Prostate gland (tissue), 2 donors: ENCODE results near the gene EPHB2. TPM values are rescaled to one million over a fixed set of nuclear protein-coding genes. Genes with fewer than 3 reads are reported as not detected.

Experiments used
- DNase-seq: peaks from one replicate; pipeline ENCODE4 v3.0.0-alpha.2; 2019; ENCODE audit warnings: low spot score
- H3K27ac ChIP-seq, 2 donors: fragments of 200-600 bp; sonication (generic); 2 replicates each; pipeline ENCODE4 v1.5.1; 2017 to 2019
- H3K27me3 ChIP-seq: fragments of 200-600 bp; sonication (generic); replicated peaks from 2 replicates; pipeline ENCODE4 v1.5.1; 2019; ENCODE audit not compliant: insufficient read depth
- H3K36me3 ChIP-seq, 2 donors: fragments of 200-600 bp; sonication (generic); 1 replicate in 1 of 2; 2 replicates in 1 of 2; pipeline versions ENCODE4 v1.5.1 to v1.8.1; 2017 to 2019
- H3K4me1 ChIP-seq: fragments of 200-600 bp; sonication (generic); replicated peaks from 2 replicates; pipeline ENCODE4 v1.5.1; 2019
- H3K4me3 ChIP-seq, 2 donors: fragments of 200-600 bp; sonication (generic); 2 replicates each; pipeline ENCODE4 v1.5.1; 2017 to 2019
- H3K9me3 ChIP-seq: fragments of 200-600 bp; sonication (generic); 2 replicates; pipeline ENCODE4 v1.5.1; 2017
- POLR2A ChIP-seq: fragments of 450-650 bp; IDR thresholded peaks from one replicate; pipeline ENCODE4 v1.6.1; 2016; ENCODE audit warnings: antibody characterized with exemption, mild to moderate bottlenecking
- POLR2AphosphoS5 ChIP-seq: sonication (generic); formaldehyde crosslinking; IDR thresholded peaks from one replicate; pipeline ENCODE4 v1.6.1; 2017; ENCODE audit warnings: antibody characterized with exemption
- WGBS: methylation state at CpG from one replicate; pipeline ENCODE4 v1.1.5; 2018; 5-methylcytosine and 5-hydroxymethylcytosine counted together
- intact Hi-C: fragments of 100-400 bp; cut with DNase I; formaldehyde crosslinking; loops from one replicate; pipeline ENCODE4 v1.14.2; 2022
- total RNA-seq, 2 donors: library from RNA; depleted of rRNA; stranded (reverse); fragments of >200 nt; gene quantifications; one replicate each; pipeline ENCODE4 v1.1.0, GENCODE V29; 2016
- TF ChIP-seq, protein P1 (sequence below), 4 experiments: fragments of 200-600 bp in 2 of 4; fragments of 450-650 bp in 2 of 4; sonication (generic) in 2 of 4; IDR thresholded peaks; 1 replicate in 3 of 4; 2 replicates in 1 of 4; pipeline ENCODE4 v1.5.1; 2016 to 2019; ENCODE audit warnings: antibody characterized with exemption in 4 of 4, mild to moderate bottlenecking in 2 of 4, moderate library complexity in 2 of 4

The EPHB2 gene
- total RNA-seq, 2 donors from 2014 or later: 6.4 to 7.4 TPM

DNA sequence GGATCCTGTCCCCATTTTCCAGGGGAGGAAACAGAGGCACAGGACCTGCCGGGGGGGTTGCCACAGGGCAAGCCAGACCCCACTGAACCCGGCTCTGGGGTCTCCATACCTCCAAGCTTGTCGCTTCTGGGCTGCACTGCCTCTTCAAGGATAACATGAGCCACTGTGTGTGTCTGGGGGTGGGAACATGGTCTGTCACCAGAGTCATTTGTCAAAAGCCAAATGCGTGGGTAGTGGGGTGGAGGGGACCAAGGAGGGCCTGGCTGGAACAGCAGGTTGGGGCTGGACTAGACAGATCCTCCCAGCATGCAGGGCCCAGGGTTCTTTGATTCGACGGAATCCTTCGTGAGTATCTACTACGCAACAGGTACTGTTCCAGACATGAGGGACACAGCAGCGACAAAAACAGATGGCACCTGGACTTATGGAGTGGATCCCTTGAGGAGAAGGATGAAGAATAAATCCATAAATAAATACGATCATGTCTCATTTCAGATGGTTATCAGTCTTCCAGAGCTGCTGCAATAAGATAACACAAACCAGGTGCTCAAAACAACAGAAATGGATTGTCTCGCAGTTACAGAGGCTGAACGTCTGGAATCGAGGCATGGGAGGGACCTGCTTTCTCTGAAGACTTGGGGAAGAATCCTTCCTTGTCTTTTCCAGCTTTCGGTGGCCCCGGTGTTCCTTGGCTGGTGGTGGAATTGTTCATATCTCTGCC lies 28.9 kb upstream of the EPHB2 start:
- TF ChIP-seq POLR2AphosphoS5 (no peak), POLR2A (no peak)
- TF ChIP-seq, protein P1, sequence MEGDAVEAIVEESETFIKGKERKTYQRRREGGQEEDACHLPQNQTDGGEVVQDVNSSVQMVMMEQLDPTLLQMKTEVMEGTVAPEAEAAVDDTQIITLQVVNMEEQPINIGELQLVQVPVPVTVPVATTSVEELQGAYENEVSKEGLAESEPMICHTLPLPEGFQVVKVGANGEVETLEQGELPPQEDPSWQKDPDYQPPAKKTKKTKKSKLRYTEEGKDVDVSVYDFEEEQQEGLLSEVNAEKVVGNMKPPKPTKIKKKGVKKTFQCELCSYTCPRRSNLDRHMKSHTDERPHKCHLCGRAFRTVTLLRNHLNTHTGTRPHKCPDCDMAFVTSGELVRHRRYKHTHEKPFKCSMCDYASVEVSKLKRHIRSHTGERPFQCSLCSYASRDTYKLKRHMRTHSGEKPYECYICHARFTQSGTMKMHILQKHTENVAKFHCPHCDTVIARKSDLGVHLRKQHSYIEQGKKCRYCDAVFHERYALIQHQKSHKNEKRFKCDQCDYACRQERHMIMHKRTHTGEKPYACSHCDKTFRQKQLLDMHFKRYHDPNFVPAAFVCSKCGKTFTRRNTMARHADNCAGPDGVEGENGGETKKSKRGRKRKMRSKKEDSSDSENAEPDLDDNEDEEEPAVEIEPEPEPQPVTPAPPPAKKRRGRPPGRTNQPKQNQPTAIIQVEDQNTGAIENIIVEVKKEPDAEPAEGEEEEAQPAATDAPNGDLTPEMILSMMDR (IDR thresholded peaks at IDR 0.05): no peak
- H3K27me3 ChIP-seq: no peaks in the 10 kb centered on the region

DNA sequence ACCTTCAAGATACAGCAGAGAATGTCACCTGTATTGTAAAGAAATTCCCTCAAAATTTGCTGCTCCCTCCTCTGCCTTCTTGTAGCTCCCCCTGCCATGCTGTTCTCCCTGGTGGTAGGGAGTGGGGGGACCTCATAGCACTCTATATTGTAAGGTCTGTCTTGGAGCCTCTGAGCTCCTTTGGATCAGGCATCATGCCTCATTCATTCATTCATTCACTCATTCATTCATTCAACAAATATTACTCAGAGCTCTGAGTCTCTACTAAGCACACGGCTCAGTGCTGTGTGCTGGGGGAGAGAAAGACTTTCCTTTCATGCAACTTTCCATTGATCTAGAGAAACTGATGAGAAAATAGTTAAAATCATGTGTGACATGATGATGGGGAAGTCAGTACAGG lies 27.1 kb upstream of the EPHB2 start:
- intact Hi-C loops: no loop called here
- H3K27me3 ChIP-seq: no peaks in the 10 kb centered on the region
- 92% methylated on average over 1 of the region's 1 CpG for WGBS

More for the DNA sequence above, 28.9 kb upstream of the EPHB2 start:
- DNase-seq: no peak
- Histone ChIP-seq H3K4me3 (no peak overlapping the region), H3K4me1 (no peaks in the 10 kb centered on the region), H3K36me3 (no peaks in the 10 kb centered on the region), H3K9me3 (no peaks in the 10 kb centered on the region), H3K27ac (no peak overlapping the region)
- 72% methylated on average over 15 of the region's 15 CpGs for WGBS
- intact Hi-C loops: no loop called here

DNA sequence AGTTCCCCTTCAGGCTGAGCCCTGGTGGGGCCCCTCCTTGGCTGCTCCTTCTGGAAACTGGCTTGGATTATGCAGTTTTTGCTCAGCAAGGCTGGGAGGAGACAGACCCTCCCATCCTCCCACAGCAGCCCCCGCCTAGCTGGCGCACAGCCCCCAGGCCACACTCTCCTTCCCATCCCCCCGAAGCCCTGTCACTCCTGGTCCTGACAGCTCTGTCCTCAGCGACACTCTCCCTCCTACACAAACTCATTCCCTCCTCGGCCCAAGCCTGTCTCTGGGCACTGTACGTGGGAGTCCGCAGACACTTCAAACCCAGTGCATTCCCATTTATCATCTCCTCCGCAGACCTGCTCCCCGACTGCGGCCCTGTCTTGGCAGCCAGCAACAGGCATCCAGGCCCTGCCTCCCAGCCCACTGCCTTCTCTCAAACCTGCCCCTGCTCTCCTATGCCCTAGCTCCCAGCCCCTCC lies 25.0 kb upstream of the EPHB2 start:
- intact Hi-C loops: no loop called here
- DNase-seq: no peak
- Histone ChIP-seq H3K27ac (no peak overlapping the region), H3K4me1 (no peaks in the 10 kb centered on the region), H3K27me3 (no peaks in the 10 kb centered on the region), H3K36me3 (no peaks in the 10 kb centered on the region), H3K4me3 (no peak overlapping the region), H3K9me3 (no peaks in the 10 kb centered on the region)
- TF ChIP-seq POLR2AphosphoS5: no peak
- TF ChIP-seq, protein P1 (IDR thresholded peaks at IDR 0.05): no peak
- TF ChIP-seq POLR2A: no peak
- WGBS: 45% methylated on average over 10 of the region's 10 CpGs

More for the DNA sequence above, 27.1 kb upstream of the EPHB2 start:
- Histone ChIP-seq H3K27ac (no peak overlapping the region), H3K4me1 (no peaks in the 10 kb centered on the region), H3K4me3 (no peak overlapping the region), H3K36me3 (no peaks in the 10 kb centered on the region), H3K9me3 (no peaks in the 10 kb centered on the region)
- TF ChIP-seq POLR2AphosphoS5 (no peak), POLR2A (no peak)
- TF ChIP-seq, protein P1 (IDR thresholded peaks at IDR 0.05): no peak
- no peak for DNase-seq

DNA sequence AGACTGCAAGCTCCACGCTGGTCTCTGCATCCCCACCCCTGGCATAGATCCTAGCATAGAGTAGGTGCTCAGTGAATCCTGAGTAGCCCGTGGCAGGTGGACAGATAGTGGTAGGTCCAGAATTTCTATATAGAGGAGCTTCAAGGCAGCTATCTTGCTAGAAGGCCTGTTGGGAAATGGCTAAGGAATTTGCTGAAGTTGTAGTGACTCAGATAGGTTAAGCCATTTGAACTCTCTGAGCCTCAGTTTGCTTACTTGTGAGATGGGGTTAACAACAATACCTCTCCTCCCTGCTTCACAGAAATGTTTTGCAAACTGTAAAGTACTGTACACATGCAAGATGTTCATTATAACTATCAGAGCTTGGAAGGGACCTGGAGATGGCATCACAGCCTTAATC lies 23.4 kb upstream of the EPHB2 start:
- TF ChIP-seq POLR2A (no peak), POLR2AphosphoS5 (no peak)
- TF ChIP-seq, protein P1 (IDR thresholded peaks at IDR 0.05): no peak
- Histone ChIP-seq H3K27me3 (no peaks in the 10 kb centered on the region), H3K4me3 (no peak overlapping the region), H3K9me3 (no peaks in the 10 kb centered on the region), H3K27ac (no peak overlapping the region), H3K36me3 (no peaks in the 10 kb centered on the region), H3K4me1 (no peaks in the 10 kb centered on the region)
- intact Hi-C loops: no loop called here
- WGBS: 93% methylated on average over 2 of the region's 2 CpGs
- no peak for DNase-seq

DNA sequence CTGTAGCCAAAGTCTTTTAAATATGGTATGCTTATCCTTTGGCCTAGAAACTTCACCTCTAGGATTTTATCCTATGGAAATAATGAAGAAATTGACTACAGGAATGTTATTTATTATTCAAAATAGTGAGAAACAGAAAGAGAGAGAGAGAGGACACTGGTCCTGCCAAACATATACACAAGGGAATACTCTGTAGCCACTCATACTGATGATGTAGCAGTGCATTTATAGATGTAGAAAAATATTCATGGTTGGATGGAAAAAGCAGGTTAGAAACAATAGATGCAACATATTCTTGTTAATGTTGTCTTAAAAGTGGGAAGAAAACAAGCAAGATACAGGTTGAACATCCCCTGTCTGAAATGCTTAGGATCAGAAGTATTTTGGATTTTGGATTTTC lies 22.2 kb upstream of the EPHB2 start:
- no peaks in the 10 kb centered on the region for H3K4me1 ChIP-seq
- H3K27ac ChIP-seq: no peak overlapping the region
- H3K9me3 ChIP-seq: no peaks in the 10 kb centered on the region
- H3K4me3 ChIP-seq: no peak overlapping the region
- H3K27me3 ChIP-seq: no peaks in the 10 kb centered on the region
- H3K36me3 ChIP-seq: no peaks in the 10 kb centered on the region
- no peak for DNase-seq
- intact Hi-C loops: no loop called here
- no peak for TF ChIP-seq POLR2A
- TF ChIP-seq, protein P1 (IDR thresholded peaks at IDR 0.05): no peak
- no peak for TF ChIP-seq POLR2AphosphoS5
